Measurements from ENCODE around the gene GRHL3. TPM values are rescaled to one million over a fixed set of nuclear protein-coding genes. Genes with fewer than 3 reads are reported as not detected.

The GRHL3 gene
- total RNA-seq, 2 donors from 2014 or later: not detected

DNA sequence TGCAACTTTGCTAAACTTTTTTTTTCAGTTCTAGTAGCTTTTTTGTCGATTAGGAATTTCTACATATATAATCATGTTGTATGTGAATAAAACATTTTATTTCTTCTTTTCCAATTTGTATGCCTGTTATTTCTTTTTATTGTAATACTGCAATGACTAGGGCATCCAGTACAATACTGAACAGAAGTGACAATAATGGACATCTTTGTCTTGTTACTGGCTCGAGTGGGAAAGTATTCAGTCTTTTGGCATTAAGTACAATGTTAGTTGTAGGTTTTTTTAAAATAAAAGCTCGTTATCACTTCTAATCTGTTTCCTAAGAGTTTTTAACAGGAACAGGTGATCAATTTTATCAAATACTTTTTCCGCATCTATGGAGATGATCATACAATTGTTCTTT is 84.6 kb downstream of the GRHL3 start:
- H3K27ac Mint-ChIP-seq: no peak overlapping the region
- no peaks in the 10 kb centered on the region for H3K4me1 Mint-ChIP-seq (ENCODE audit: low read depth in 2 of 2)
- peaks cover 0 to 6% of the 10 kb centered on the region in 2 donors for H3K27me3 Mint-ChIP-seq
- DNase-seq (ENCODE audit: low spot score) (no peak), ATAC-seq (no peak)
- H3K9me3 Mint-ChIP-seq: no peaks in the 10 kb centered on the region
- H3K36me3 Mint-ChIP-seq: no peaks in the 10 kb centered on the region
- H3K4me3 Mint-ChIP-seq: no peak overlapping the region

Other genes starting within 250 kb of the GRHL3 start
- gene MYOM3, start 207.2 kb upstream of the GRHL3 start, total RNA-seq: not detected
- gene IL22RA1, start 176.2 kb upstream of the GRHL3 start, total RNA-seq: not detected
- 1 to 10 TPM in 1 of 2 donors, under 1 TPM in 1; 0.36 to 2.0 TPM for gene IFNLR1, start 132.1 kb upstream of the GRHL3 start, total RNA-seq
- 1 to 10 TPM; 2.3 to 5.4 TPM for gene STPG1, start 94.4 kb downstream of the GRHL3 start, total RNA-seq
- 10 to 100 TPM; 22.0 to 28.1 TPM for gene NIPAL3, start 96.4 kb downstream of the GRHL3 start, total RNA-seq
- 1 to 10 TPM; 1.9 to 2.7 TPM for gene RCAN3, start 183.5 kb downstream of the GRHL3 start, total RNA-seq
- gene NCMAP, start 236.7 kb downstream of the GRHL3 start, total RNA-seq: not detected

All from natural killer cell treated with Interleukin-12 subunit alpha and Interleukin-12 subunit beta and Interleukin-15 and Interleukin-18, amount 100 ng/mL, for 72 hours (primary cell).